NCI-H526 treated with DMSO at 0.1 percent for 48 hours (cell line): Measurements from ENCODE around the gene KLRD1.
"Not testable (repeated sequence)": the region's sequence is repeated elsewhere in the genome, so short reads cannot be mapped to it uniquely, and the experiment has no call there.

Experiments used
- DNase-seq: peaks from one replicate; lab custom pipeline; 2025; lab: John Stamatoyannopoulos, UW

KLRD1 gene, protein sequence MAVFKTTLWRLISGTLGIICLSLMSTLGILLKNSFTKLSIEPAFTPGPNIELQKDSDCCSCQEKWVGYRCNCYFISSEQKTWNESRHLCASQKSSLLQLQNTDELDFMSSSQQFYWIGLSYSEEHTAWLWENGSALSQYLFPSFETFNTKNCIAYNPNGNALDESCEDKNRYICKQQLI

DNA sequence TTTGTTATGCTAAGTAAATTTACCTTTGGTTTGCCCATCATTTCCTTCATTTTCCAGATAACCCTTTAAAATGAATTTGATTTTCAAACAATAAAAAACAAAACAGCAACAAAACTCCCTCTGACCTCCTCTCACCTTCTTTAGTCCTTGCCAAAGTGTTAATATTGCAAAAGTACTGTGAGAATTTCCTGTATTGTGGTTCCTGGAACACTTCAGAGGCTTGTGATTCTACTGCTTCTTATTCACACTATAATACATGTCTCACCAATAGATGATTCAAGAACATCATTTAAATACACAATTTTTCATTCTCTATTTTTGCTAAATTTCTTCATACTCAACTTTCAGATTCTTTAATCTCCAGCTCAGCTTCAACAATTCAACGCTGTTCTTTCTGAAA is at the start of gene KLRD1:
TSS of gene KLRD1 (plus strand) at position 241 of the 400 bp plus-strand sequence. CDS start 208 bp downstream, outside the sequence.
- no peak for DNase-seq

DNA sequence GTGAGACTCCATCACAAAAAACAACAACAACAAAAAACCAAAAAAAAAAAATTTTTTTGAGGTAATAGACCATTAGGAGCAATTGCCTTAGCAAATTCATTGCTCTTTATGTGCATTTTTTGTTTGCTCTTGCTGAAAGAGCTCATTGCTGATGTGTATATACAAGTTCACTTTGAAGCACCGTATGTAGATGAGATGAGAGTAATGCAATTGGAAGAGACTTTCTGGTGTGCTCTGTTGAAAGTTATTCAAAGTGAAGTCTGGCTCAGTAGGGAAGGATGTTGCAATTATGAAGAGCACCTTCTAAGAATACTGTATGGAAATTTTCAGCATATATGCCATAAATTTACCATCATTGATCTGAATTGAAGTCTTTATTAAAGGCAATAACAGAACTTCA is 46.7 kb upstream of the KLRD1 start:
- no peak for DNase-seq

DNA sequence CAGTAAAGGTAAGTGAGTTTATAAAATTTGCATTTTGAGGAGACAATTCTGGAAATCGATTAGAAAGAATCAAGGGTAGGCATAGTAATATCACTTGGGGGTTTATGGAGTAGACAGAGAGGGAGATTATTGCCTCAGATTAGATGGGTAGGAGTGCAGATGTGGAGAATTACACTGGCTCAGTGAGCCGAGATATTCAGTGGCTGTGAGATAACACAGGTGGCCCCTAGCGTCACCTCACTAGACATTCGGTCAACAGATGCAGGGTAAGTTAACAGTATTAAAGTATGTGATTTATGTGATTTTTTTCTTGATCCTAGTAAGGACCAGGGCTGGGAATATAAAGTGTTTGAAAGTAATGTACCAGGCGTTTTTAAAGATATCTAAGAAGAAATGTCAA is 39.6 kb upstream of the KLRD1 start:
- DNase-seq, result no peak

DNA sequence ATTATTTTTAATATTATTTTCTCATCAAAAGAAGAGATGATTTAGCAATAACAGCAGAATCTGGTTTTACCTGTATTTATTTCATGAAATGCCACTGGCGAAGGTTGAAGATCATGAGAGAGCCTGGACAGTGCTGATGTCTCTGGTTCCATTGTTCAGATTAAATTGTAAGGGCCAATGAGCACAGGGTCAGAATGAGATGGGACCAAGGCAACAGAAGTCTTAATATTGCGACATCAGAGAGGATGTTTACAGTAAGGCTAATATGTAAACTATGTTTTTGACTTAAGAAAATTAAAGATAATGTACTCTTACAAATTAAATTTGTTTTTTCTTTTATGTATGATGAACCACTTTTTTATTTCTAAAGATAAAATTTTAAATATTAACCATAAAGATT is 35.2 kb upstream of the KLRD1 start:
- no peak for DNase-seq

GRCh38 chr12:10276774-10277173 is 30.9 kb upstream of the KLRD1 start:
- no peak for DNase-seq

GRCh38 chr12:10278104-10278503 is 29.6 kb upstream of the KLRD1 start:
- no peak for DNase-seq

DNA sequence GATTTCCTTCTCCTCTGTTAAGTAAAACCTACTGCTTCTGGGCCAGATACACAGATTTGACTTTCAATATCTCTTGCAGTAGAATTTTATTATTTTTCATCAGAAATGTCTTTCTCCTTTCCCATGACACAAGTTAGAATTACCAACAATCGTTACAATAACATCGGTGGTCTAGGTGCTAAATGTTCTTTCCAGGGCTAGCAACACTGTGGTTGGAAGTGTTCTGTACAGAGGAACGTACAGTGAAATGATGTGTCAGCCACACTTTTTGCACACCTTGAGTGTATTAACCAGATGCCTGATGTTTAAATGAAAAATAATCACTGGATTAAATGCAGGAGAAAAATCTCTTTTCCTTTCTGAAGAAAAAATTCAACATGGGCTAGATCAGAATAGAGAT is 27.7 kb upstream of the KLRD1 start:
- no peak for DNase-seq

- no peak for DNase-seq
Observed at GRCh38 chr12:10283027-10283426, 24.6 kb upstream of the KLRD1 start.

- no peak for DNase-seq
Observed at GRCh38 chr12:10285919-10286318, 21.8 kb upstream of the KLRD1 start.

DNA sequence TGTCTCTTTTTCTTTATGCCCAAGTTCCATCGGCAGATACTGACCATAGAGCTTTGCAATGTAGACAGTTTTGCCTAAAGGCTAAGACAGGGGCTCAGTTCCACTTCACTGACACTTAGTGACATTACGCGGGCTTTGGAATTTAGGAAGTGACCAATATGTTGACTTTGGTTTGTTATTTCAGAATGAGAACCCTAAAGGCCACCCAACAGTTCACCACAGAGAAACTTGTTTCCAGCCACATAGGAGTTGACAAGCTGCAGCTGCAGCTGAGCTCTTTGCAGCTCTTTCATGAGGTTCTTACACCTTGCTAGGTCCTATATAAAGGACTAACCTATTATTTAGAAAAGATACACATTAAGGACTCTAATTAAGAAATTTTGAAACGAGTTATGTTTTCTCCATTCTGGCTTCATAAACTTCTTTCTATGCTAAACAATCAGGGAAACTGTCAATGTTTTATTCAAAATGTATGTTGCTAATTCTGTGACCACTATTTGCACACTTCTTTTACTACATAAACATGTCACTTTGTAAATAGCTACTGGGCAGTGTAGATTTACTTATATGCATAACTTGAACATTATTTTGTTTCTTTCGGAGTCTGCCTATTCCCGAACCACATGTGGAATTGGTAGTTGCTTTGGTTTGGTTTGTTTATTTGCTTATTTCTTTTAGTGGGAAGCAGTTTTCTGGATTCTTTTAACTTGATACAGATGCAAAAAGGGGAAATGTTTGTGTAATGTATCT is 18.5 kb upstream of the KLRD1 start:
- DNase-seq, result no peak

DNA sequence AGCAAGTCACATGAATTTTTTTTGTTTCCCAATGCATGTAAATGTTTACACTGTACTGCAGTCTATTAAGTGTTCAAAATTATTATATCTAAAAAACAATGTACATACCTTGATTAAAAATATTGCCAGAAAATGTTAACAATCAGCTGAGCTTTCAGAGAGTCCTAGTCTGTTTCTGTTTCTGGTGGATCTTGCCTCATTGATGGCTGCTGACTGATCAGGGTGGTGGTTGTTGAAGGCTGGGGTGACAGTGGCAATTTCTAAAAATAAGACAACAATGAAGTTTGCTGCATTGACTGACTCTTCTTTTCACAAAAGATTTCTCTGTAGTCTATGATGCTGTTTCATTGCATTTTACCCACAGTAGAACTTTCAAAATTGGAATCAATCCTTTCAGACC is 16.6 kb upstream of the KLRD1 start:
- no peak for DNase-seq

DNA sequence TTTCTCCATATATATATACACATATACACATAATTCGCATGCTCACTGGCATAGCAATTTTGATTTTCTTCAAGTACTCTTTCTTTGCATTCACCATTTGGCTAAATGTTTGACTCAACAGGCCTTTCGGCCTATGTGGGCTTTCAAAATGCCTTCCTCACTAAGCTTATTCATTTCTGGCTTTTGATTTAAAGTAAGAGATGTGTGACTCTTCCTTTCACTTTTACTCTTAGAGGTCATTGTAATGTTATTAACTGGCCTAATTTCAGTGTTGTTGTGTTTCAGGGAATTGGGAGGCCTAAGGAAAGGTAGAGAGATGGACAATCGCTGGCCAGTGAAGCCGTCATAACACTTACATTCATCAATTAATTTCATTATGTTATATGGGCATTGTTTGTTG is 14.5 kb upstream of the KLRD1 start:
- DNase-seq, result no peak

DNA sequence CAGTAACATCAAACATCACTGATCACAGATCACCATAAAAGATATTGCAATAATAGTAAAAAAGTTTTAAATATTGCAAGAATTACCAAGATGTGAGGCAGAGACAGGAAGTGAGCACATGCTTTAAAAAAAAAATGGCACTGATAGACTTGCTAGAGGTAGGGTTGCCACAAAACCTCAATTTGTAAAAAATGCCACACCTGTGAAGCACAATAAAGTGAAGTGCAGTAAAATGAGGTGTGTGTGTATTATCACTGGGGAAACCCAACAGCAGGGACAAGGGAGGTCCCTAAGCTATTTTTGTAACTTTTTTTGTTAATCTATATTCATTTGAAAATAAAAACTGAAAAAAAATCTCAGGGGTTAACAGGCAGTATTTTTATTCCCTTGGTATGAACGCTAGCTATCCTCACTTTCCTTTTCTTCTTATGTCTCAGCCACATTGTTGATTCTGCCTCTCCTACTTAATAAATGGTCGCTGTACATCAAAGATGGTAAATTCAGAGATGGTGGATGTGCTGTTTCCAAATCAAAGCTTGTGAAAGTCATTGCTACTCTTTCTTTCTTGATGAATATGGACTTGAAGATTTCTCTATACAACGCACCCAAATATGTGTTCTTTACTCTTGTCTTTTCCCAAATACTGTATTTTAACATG is 14.0 kb upstream of the KLRD1 start:
- no peak for DNase-seq

- DNase-seq, result no peak
Observed at GRCh38 chr12:10301103-10301502, 6.6 kb upstream of the KLRD1 start.

DNA sequence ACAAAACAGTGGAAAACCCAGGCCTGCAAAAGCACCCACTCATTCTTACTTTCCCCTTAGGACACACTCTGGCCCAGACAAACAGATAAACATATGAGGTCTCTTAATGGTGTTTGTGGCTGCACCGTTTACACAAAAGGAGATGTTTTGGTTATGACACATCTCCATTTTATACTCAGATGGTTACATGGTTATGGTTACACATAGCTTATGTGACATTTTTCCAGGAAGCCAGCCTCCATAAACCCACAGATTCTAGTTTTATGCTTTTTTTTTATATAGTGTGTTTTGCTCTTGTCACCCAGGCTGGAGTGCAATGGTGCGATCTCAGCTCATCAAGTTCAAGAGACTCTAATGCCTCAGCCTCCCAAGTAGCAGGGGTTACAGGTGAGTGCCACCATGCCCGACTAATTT is 3.5 kb upstream of the KLRD1 start:
- no peak for DNase-seq

- DNase-seq, result no peak
Observed at GRCh38 chr12:10305411-10305810, 2.3 kb upstream of the KLRD1 start.

- DNase-seq, result no peak
Observed at GRCh38 chr12:10310926-10311720, 3.5 kb downstream of the KLRD1 start.

DNA sequence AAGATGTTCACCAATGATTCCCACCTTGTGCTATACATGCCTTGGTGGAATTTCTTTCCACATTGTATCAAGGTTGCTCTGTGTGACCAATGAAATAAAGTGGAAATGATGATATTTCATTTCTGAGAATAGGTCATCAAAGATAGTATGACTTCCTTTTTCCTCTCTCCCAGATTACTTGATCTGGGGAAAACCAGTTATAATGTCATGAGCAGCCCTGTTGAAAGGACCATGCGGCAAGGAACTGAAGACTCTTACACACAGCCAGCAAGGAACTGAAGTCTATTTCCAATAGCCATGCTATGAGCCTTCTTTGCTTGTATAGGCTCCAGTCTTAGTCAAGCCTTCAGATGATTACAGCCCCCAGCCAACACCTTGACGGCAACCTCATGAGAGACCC is 11.7 kb downstream of the KLRD1 start:
- DNase-seq, result no peak

DNA sequence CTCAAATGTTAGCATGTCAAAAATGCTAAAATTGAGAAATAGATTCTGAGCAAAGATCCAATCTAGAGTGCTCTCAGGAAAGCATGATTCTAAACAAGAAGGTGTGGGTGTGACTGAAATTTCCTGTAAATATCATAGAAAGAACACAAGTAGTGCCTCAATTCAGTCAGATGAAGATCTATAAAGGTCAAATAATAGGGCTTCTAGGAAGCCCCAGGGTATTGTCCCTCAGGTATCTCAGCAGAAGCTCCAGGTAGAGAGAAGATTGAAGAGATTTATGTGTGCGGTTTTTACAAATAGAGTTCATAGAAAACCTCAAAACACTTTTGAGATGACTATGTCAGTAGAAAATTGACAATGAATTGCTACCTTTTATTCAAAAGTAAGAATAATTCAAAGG is 13.0 kb downstream of the KLRD1 start:
- no peak for DNase-seq

GRCh38 chr12:10328691-10329090 is 21.0 kb downstream of the KLRD1 start:
- DNase-seq, result not testable (repeated sequence)

GRCh38 chr12:10331642-10332239 is 24.1 kb downstream of the KLRD1 start:
- no peak for DNase-seq

DNA sequence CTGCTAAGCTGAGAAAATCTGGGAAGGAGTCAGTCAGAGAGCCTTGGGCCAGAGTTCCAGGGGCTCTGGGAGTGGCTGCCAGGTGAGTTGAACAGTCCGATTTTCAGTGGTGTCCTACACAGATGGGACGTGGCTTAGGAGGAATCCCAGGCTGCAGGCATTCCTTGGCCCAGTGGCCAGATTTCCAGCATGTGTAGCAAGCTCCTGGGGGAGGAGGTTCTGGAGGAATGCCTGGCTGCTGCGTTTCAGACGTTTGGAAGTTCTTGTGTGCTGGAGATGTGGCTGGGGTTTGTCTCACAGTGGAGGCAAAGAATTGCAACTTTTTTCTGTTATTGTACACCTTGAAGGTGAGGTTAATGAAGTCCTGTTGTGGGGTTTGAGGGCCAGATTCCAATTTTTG is 28.5 kb downstream of the KLRD1 start:
- DNase-seq, result not testable (repeated sequence)
